T-helper 1 cell treated with Interleukin-12 subunit alpha and Interleukin-12 subunit beta and Interleukin-4 antibody, amounts not matched to agents 30 ng/mL and 1 ng/mL, for 36 hours (primary cell): ENCODE results near the gene CTSA. TPM values are rescaled to one million over a fixed set of nuclear protein-coding genes. Genes with fewer than 3 reads are reported as not detected.

Experiments used
- intact Hi-C: fragments of 100-400 bp; cut with micrococcal nuclease; formaldehyde crosslinking; loops from one replicate; pipeline ENCODE4 v1.15.1; 2024
- total RNA-seq: library from RNA; stranded (reverse); gene quantifications from 2 replicates; pipeline ENCODE4 v1.2.3, GENCODE V29; 2022

CTSA gene
- total RNA-seq: 71.3 and 72.3 TPM in 2 replicates

DNA sequence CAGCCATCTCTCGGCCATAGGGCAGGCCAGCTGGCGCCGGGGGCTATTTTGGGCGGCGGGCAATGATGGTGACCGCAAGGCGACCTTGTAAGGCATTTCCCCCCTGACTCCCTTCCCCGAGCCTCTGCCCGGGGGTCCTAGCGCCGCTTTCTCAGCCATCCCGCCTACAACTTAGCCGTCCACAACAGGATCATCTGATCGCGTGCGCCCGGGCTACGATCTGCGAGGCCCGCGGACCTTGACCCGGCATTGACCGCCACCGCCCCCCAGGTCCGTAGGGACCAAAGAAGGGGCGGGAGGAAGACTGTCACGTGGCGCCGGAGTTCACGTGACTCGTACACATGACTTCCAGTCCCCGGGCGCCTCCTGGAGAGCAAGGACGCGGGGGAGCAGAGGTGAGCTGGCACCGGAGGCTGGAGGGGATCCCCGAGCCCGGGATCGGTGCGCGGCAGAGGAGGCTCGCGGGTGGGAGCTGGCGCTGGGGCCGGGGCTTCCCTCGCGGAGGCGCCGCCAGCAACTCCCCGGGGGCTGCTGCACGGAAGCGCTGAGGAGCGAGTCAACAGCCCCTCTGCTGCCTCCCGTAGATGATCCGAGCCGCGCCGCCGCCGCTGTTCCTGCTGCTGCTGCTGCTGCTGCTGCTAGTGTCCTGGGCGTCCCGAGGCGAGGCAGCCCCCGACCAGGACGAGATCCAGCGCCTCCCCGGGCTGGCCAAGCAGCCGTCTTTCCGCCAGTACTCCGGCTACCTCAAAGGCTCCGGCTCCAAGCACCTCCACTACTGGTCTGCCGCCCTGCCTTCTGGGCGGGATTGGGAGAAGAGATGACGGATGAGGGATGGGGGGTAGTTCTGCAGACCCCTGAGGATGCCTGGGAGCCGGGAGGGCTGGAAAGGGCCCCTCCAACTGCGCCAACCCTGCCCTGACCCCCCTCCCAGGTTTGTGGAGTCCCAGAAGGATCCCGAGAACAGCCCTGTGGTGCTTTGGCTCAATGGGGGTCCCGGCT is at the start of gene CTSA, which contains the start of gene NEURL2:
Gene CTSA (plus strand): TSS at position 351 of the 999 bp plus-strand sequence. CDS start 234 bp downstream, at position 585.
Gene NEURL2 (minus strand): TSS at position 224 of the 999 bp plus-strand sequence. CDS start 217 bp downstream, at position 7.
- intact Hi-C loops: loop anchor here (1.0 to 2.0 kb wide), 7 partner anchors 10 to 92 kb away; partner anchors contain the start of genes ACOT8, PCIF1, UBE2C and ZSWIM1

GRCh38 chr20:45841407-45842129 is 49.6 kb upstream of the CTSA start:
- intact Hi-C loops: no loop called here

DNA sequence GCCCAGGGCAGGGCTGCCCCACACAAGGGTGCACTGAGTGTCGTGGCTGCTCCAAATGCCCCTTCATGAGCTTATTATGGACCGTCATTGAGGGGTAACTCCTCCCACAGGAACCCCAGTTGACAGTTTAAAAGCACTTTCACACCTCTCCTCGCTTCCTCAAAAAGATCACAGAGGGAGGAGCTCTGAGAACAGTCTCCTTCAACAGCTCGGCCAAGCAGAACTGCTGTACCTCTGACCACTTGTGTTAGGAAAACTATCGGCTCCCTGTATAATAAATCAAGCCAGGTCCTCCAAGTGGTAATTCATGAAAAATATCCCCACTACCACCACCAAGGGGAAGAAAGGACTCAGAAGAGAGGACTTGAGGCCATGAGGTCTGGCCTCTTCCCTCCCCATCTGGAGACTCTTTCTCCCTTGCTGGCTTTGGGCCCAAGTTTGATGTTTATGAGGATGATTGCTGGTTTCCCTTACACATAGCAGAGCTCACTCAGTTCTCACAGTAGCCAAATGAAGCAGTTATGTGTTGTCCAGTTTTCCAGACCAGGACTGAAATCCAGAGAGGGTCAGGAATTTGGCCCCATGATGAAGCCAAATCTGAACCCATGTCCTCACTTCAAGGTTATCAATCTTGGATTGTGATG is 48.8 kb upstream of the CTSA start:
- intact Hi-C loops: no loop called here

DNA sequence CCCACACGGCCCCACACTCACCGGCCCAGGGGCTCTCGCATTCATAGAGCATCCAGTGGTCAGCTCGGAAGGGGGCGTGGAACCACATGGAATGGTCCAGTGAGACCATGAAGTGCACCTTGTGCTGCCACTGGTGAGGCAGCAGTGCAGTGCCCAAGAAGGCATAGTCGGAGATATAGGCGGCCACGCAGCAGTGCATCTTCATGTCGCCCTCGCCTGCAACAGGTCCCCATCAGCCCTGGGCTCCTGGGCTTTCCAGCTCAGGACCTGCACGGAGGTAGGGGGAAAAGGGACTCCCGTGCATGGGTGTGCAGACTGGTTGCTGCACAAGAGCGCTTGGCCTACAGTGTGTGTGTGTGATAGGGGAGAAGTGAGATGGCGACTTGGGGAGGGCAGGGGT is 47.6 kb upstream of the CTSA start:
- intact Hi-C loops: no loop called here

- intact Hi-C loops: no loop called here
Measured at GRCh38 chr20:45845452-45845851, 45.7 kb upstream of the CTSA start.

GRCh38 chr20:45848421-45848820 is 42.7 kb upstream of the CTSA start:
- intact Hi-C loops: no loop called here

GRCh38 chr20:45848969-45849582 is 42.1 kb upstream of the CTSA start:
- intact Hi-C loops: no loop called here

DNA sequence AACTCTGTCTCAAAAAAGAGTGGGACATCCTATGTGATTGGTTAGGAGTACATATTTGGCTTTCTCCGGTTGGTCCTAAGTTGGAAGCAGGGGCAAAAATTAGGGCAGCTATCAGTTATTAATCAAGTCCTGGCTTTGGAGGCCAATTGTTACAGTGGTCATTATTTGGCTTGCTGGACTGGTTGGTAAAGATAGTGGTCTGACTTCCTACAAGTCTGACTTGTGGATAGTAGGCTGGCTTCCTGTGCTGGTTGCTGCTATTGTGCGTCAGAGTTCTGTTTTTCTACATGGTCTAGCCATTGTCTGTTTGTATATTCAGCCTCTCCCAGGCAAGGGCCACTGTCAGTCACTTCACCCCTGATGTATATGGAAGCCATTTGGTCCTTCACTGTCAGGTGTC is 40.9 kb upstream of the CTSA start:
- intact Hi-C loops: no loop called here

GRCh38 chr20:45850926-45851325 is 40.2 kb upstream of the CTSA start:
- intact Hi-C loops: no loop called here

DNA sequence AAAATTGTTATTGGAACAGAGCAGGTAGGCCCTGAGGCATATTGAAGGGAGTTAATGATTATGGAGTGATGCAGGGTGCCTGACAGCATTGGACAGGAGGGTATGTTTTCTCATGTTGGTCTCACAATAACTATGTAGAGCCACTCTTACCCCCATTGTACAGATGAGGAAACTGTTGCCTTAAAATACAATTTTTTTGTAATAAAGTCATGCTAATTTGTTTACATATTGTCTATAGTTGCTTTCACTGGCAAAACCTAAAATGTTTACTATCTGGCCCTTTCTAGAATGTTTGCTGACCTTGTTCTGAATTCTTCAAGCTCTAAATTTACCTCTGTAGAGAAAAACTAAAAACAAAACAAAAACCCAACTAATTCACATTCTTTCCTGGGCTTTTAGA is 39.6 kb upstream of the CTSA start:
- intact Hi-C loops: no loop called here

DNA sequence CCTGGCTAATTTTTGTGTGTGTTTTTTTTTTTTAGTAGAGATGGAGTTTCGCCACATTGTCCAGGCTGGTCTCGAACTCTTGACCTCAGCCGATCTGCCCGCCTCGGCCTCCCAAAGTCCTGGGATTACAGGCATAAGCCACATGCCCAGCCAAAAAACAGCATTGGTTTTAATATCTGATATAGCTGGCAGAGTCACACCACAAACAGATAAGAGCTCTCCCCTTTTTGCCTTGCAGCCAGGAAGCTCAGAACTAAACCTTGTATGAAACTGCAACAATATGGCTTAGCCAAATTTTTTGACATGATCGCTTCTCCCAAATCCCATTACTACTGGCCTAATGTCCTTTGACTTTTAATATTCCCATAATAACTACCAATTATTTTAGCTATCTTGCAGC is 38.8 kb upstream of the CTSA start:
- intact Hi-C loops: no loop called here

GRCh38 chr20:45853484-45853883 is 37.7 kb upstream of the CTSA start:
- intact Hi-C loops: no loop called here

- intact Hi-C loops: loop anchor here (1.0 to 5.0 kb wide), 11 partner anchors 24 to 440 kb away; partner anchors contain the start of genes CTSA, DNTTIP1, NEURL2 and PIGT
Measured at GRCh38 chr20:45857114-45857881, 33.8 kb upstream of the CTSA start, which contains the start of the genes ACOT8 and ZSWIM3. ACOT8 (minus strand) TSS chr20:45857392; CDS start chr20:45857315, 77 bp downstream. ZSWIM3 (plus strand) TSS chr20:45857614; CDS start chr20:45857826, 212 bp downstream.

GRCh38 chr20:45857882-45858216 is 33.3 kb upstream of the CTSA start:
- intact Hi-C loops: loop anchor here (1.0 to 5.0 kb wide), 11 partner anchors 23 to 441 kb away; partner anchors contain the start of genes CTSA, DNTTIP1, NEURL2 and PIGT

DNA sequence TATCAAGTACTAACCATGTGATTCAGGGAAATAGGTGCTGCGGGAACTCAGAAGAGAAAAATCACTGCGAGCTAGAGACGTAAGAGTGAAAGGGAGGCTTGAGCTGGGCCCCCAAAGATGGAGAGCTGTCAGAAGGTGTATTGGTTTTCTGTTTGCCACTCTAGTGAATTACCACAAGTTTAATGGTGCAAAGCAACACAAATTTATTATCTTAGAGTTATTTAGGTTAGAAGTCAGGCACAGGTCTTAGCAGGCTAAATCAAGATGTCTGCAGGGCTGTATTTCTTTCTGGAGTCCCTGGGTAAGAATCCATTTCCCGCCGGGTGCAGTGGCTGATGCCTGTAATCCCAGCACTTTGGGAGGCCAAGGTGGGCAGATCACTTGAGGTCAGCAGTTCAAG is 31.2 kb upstream of the CTSA start:
- intact Hi-C loops: loop anchor here (5.0 kb wide), 1 partner anchor 443 kb away; the partner anchor contains the start of gene PIGT

DNA sequence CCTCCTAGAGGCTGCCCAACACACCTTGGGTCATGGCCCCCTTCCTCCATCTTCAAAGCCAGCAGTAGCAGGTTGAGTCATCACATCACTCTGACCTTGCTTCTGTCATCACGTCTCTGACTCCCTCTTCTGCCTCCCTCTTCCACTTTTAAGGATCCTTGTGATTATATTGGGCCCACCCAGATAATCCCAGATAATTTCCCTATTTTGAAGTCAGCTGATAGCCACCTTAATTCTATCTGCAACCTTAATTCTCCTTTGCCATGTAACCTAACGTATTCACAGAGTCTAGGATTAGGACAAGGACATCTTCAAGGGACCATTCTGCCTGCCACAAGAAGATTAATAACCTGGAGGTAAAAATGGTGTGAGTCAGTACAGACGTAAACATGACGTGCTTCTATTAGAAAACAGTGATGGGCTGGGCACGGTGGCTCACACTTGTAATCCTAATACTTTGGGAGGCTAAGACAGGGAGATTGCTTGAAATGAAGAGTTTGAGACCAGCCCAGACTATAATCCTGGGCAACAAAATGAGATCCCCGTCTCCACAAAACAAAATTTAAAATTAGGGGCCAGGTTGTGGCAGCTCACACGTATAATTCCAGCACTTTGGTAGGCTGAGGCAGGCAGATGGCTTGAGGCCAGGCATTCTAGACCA is 30.4 kb upstream of the CTSA start:
- intact Hi-C loops: no loop called here

DNA sequence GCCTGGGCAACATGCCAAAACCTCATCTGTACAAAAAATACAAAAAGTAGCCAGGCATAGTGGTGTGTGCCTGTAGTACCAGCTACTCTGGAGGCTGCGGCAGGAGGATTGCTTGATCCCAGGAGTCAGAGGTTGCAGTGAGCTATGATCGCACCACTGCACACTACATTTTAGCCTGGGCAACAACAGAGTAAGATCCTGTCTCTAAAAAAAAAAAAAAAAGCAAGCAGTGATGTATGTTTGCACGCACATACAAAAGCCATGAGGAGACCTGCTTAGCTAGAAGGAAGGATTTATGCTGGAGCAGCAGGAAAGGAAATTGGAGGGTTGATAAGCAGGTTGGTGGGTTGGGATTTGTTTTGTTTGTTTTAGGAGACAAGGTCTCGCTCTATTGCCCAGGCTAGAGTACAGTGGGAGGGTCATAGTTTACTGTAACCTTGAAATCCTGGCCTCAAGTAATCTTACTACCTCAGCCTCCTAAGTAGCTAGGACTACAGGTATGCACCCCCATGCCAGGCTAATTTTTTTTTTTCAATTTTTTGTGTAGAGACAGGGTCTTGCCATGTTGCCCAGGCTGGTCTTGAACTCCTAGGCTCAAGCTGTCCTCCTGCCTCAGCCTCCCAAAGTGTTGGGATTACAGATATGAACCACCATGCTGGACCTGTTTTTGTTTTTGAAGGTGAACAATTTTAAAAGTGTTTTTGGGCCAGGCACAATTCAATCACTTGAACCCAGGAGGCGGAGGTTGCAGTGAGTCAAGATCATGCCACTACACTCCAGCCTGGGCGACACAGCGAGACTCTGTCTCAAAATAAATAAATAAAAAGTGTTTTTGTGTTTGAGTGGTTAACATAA is 29.7 kb upstream of the CTSA start:
- intact Hi-C loops: no loop called here
